ENCODE measurements around the gene ZBTB32. TPM values are rescaled to one million over a fixed set of nuclear protein-coding genes. Genes with fewer than 3 reads are reported as not detected.

Gene ZBTB32
- total RNA-seq, 2 donors from 2014 or later = not detected

DNA sequence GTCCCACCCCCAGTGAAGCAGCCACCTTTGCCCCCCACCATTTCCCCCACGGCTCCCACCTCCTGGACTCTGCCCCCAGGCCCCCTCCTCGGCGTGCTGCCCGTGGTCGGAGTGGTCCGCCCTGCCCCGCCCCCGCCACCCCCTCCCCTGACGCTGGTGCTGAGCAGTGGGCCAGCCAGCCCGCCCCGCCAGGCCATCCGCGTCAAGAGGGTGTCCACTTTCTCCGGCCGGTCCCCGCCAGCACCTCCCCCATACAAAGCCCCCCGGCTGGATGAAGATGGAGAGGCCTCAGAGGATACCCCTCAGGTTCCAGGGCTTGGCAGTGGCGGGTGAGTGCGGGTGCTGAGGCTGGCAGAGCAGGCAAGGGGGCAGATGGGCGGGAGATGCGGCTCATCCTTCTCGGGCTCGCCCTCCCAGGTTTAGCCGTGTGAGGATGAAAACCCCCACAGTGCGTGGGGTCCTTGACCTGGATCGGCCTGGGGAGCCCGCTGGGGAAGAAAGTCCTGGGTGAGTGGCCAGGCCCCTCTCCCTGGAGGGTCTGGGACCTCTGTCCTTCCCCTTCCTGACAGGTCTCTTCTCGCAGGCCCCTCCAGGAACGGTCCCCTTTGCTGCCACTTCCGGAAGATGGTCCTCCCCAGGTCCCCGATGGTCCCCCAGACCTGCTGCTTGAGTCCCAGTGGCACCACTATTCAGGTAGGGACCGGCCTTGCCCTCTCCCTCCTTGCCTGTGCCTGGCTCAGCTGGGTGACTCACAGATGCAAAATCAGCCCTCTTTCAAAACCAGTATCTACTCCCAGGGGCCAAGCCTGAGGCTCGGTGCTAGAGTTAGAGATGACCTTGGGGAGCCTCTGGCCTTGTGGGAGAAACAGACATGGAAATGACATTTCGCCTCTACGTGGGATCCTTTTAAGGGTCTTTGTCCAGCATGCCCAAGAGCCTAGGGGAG lies 29.1 kb downstream of the ZBTB32 start:
- H3K27ac ChIP-seq = no peak overlapping the region

DNA sequence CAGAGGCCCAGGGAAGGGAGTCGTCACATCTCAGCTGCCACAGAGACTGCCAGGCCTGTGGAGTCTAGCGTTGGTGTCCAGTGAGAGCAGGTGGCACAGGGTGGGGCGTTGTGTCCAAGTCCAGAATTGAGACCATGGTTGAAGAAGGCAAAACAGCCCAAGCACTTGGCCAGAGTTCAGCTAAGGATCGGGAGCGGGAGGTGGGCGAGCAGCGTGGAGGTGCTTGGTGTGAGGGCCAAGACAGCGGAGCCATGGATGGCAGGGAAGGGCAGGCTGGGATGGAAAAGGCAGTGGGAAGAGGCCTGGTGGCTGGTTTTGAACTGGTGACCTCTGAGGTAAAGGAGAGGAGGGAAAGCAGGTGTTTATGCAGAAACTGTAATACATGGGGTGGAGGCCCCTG lies 29.9 kb downstream of the ZBTB32 start:
- Histone ChIP-seq H3K27me3 (no peaks in the 10 kb centered on the region), H3K36me3 (peaks cover 76% of the 10 kb centered on the region), H3K4me1 (peaks cover 0 to under 1% of the 10 kb centered on the region in 2 donors), H3K27ac (no peak overlapping the region), H3K4me3 (no peak overlapping the region), H3K9me3 (no peaks in the 10 kb centered on the region)
- DNase-seq (ENCODE audit: low spot score) = no peak
- TF ChIP-seq, protein P1, sequence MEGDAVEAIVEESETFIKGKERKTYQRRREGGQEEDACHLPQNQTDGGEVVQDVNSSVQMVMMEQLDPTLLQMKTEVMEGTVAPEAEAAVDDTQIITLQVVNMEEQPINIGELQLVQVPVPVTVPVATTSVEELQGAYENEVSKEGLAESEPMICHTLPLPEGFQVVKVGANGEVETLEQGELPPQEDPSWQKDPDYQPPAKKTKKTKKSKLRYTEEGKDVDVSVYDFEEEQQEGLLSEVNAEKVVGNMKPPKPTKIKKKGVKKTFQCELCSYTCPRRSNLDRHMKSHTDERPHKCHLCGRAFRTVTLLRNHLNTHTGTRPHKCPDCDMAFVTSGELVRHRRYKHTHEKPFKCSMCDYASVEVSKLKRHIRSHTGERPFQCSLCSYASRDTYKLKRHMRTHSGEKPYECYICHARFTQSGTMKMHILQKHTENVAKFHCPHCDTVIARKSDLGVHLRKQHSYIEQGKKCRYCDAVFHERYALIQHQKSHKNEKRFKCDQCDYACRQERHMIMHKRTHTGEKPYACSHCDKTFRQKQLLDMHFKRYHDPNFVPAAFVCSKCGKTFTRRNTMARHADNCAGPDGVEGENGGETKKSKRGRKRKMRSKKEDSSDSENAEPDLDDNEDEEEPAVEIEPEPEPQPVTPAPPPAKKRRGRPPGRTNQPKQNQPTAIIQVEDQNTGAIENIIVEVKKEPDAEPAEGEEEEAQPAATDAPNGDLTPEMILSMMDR (IDR thresholded peaks at IDR 0.05) = no peak

More for the DNA sequence above, 29.1 kb downstream of the ZBTB32 start:
- TF ChIP-seq, protein P1 (IDR thresholded peaks at IDR 0.05) = no peak
- Histone ChIP-seq H3K36me3 (peaks cover 76% of the 10 kb centered on the region), H3K4me3 (no peak overlapping the region), H3K4me1 (no peaks in the 10 kb centered on the region), H3K9me3 (no peaks in the 10 kb centered on the region), H3K27me3 (no peaks in the 10 kb centered on the region)
- no peak for DNase-seq (ENCODE audit: low spot score)

- peaks cover 0 to 6% of the 10 kb centered on the region in 2 donors for H3K4me1 ChIP-seq
- no peak overlapping the region for H3K4me3 ChIP-seq
- no peaks in the 10 kb centered on the region for H3K27me3 ChIP-seq
- peaks cover 70% of the 10 kb centered on the region for H3K36me3 ChIP-seq
- TF ChIP-seq, protein P1 (IDR thresholded peaks at IDR 0.05) = no peak
- H3K9me3 ChIP-seq = no peaks in the 10 kb centered on the region
- no peak overlapping the region for H3K27ac ChIP-seq
- no peak for DNase-seq (ENCODE audit: low spot score)
Measured at GRCh38 chr19:35734889-35735288, 30.5 kb downstream of the ZBTB32 start.

GRCh38 chr19:35736913-35737886 lies 32.8 kb downstream of the ZBTB32 start:
- Histone ChIP-seq H3K4me3 (no peak overlapping the region), H3K4me1 (peaks cover 0 to 18% of the 10 kb centered on the region in 2 donors), H3K27me3 (no peaks in the 10 kb centered on the region), H3K27ac (no peak overlapping the region), H3K9me3 (no peaks in the 10 kb centered on the region), H3K36me3 (peaks cover 47% of the 10 kb centered on the region)
- TF ChIP-seq, protein P1 (IDR thresholded peaks at IDR 0.05) = no peak
- DNase-seq (ENCODE audit: low spot score) = no peak

GRCh38 chr19:35738021-35738886 lies 33.9 kb downstream of the ZBTB32 start:
- H3K9me3 ChIP-seq = no peaks in the 10 kb centered on the region
- H3K36me3 ChIP-seq = peaks cover 38% of the 10 kb centered on the region
- H3K27ac ChIP-seq = no peak overlapping the region

More at GRCh38 chr19:35738021-35738886, 33.9 kb downstream of the ZBTB32 start:
- no peak overlapping the region for H3K4me3 ChIP-seq
- no peak for DNase-seq (ENCODE audit: low spot score)
- TF ChIP-seq, protein P1 (IDR thresholded peaks at IDR 0.05) = no peak
- no peaks in the 10 kb centered on the region for H3K27me3 ChIP-seq
- peaks cover 0 to 18% of the 10 kb centered on the region in 2 donors for H3K4me1 ChIP-seq

All from right atrium auricular region (tissue), 2 donors.